Stimulated activated CD4-positive, alpha-beta T cell treated with anti-CD3 and anti-CD28 coated beads, Interleukin-12 subunit alpha, Interleukin-12 subunit beta, amount 100 ng/mL, for 4 hours (primary cell): ENCODE measurements around the gene ELK1.
"Not testable (repeated sequence)": the region's sequence is repeated elsewhere in the genome, so short reads cannot be mapped to it uniquely, and the experiment has no call there.

Experiments used
- DNase-seq: peaks from one replicate; pipeline ENCODE4 v3.0.0-alpha.2; 2020

ELK1 gene, protein sequence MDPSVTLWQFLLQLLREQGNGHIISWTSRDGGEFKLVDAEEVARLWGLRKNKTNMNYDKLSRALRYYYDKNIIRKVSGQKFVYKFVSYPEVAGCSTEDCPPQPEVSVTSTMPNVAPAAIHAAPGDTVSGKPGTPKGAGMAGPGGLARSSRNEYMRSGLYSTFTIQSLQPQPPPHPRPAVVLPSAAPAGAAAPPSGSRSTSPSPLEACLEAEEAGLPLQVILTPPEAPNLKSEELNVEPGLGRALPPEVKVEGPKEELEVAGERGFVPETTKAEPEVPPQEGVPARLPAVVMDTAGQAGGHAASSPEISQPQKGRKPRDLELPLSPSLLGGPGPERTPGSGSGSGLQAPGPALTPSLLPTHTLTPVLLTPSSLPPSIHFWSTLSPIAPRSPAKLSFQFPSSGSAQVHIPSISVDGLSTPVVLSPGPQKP

DNA sequence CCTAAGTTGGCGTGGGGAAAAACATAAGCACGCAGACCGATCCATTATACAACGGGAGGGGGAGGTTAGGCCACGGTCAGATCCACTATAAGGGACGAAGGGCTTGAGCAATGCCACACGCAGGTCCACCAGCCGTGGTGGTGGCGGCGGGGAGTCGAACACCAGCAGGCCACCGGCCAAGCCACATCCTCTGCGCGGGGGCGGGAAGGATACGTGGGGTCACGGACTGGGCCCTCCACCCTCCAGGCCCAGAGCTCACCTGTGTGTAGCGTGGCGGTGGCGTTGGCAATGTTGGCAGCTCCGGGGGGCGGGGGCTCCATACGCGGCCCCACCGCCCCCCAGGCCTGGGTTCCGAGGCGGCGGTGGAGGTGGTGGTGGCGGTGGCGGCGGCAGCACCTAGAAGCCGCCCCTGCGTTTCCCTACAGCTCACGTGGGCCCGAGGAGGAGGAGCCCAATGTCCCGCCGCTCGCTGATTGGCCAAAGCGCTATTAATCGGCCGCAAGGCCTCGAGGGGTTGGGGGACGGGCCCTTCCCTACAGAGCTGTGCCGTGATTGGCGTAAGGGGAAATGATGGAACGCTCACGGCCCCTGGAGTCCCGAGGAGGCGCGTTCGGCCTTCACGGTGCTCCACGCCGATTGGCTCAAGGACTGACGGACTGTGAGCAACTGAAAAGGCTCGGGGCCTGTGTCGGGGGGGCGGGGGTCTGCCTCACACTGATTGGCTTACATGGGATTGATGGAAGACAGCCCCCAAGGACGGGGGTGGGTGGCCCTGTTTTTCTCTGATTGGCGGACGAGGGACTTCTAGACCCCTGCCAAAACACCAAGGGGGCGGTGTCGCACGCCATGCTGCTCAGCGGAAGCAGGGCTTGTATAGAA lies at the start of gene ELK1:
ELK1 (minus strand) TSS at position 400 of the 879 bp plus-strand sequence. CDS start 9,122 bp downstream, outside the sequence.
- peak; percentile 77 for DNase-seq

DNA sequence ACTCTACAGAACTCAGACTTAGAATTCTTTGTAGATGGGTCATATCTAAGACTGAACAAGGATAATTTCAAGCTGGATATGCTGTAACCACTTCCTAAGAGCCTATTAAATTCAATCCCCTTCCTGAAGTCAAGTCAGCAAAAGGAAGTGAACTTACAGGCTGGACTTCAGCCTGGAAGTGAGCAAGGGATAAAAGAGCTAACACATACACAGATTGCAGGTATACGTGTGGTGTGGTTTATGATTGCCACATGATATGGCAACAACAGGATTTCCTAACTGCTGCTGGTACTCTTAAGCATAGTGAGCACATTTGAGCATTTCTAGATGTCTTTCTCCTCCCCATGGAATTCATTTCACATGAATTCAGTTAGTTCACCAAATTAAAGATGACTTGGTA lies 46.8 kb upstream of the ELK1 start:
- no peak for DNase-seq

DNA sequence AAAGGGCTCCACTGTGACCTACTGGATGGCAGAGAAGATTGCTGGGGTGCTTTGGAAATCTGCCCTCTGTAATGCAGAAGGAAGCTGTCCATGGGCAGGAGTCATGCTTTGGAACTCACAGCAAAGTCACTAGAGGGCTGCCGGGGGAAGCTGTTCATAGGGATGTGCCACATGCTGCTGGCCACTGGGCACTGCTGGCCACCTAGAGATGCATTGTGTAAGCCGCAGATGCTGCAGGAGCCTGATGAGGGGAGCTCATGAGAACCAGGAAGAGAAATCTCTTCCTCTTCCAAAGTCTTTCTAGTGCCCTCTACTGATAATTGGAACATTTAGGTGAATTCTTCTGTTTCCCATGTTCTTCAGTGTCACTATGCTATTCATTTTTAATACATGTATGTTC lies 39.8 kb upstream of the ELK1 start:
- no peak for DNase-seq

DNA sequence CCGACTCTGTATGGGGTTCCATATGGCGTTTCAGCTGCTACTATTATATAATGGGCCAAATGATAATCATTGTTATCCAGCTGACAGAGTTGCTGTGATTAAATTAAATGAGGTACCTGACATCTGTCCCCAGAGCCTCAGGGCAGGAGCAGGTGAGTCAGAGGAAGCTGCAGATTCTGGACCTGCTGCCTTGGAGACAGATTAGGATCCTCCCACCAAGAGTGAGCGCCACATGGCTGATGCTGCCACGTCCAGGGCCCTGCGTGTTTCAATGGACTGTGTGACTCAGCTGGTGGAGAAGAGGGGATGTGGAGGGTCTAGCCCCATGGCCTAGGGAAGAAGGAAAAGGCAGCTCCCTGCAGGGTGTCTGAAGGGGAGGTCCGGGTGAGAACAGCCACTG lies 36.9 kb upstream of the ELK1 start:
- DNase-seq, result no peak

DNA sequence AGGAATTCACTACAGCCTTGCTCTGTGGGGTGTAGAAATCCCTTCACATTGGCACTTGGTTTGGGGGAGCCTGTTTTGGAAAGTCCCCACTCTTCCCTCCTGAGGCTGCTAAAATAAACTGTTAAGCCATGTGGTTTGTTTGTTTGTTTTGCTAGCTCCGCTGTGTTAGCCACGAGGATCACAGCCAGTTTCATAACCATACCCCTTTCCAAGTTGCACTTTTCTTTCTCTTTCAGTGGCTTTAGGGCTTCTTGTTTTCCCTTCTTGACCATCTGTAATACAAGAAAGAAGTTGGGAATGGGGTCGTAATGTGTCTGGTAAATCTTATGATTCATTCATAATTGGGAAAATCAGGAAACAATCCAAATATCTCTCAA lies 33.5 kb upstream of the ELK1 start:
- DNase-seq, result no peak

DNA sequence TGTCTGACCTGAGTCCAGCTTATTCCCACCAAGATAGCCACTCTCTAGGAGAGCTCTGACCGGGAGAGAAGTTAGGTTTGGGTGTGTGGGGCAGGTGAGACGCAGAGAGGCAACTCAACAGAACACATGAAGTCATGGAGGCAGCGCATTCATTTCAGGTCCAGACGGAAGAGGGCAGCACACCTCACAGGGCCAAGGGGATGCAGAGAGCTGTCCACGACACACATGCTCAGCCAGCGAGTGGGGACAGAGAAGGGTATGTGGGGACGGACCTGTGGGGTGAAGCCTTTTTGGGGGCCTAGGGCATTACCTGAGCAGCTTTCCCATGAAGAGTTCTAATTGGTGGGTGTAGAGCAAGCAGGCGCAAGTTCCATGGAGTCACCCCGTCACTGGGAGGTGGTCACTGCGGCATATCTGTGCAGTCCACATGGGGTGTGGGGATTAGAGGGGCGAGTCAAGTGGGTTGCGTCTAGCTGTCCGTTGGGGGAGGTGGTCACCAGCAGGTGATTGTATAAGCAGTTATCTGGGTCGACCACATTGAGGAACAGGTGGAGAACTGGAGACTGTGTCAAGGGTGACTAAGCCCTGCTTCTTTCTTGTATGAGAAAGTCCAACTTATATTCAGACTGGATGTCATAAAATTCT lies 32.9 kb upstream of the ELK1 start:
- no peak for DNase-seq

DNA sequence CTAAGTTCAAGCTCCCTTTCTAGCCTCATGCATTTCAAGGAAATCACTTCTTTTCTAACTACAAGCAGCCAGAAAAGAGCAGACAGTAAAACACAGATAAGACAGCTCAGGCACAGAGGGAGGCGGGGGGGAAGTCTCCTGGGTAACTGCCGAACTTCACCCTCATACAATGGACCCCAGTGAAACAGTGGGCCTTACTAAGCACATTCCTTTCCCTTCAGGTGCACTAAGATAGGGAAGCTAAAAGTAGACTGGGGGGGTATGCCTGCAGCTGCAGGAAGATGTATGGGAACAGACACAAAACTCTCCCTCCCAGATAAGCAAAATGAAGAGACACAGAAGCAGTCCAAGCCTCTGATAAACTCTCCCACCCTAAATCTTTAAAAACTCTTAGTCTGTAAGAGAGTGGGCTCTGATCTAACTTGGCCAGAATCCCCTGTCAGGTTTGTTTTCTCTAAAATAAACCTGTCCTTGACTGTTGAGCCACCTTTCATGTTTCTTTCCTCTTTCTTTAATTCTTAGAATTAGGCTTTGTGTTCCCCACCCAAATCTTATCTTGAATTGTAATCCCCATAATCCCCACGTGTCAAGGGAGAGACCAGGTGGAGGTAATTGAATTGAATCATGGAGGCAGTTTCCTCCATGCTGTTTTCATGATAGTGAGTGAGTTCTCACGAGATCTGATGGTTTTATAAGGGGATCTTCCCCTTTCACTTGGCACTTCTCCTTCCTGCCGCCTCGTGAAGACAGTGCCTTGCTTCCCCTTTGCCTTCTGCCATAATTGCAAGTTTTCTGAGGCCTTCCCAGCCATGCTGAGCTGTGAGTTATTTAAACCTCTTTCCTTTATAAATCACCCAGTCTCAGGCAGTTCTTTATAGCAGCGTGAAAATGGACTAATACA lies 25.8 kb upstream of the ELK1 start:
- DNase-seq, result not testable (repeated sequence)

DNA sequence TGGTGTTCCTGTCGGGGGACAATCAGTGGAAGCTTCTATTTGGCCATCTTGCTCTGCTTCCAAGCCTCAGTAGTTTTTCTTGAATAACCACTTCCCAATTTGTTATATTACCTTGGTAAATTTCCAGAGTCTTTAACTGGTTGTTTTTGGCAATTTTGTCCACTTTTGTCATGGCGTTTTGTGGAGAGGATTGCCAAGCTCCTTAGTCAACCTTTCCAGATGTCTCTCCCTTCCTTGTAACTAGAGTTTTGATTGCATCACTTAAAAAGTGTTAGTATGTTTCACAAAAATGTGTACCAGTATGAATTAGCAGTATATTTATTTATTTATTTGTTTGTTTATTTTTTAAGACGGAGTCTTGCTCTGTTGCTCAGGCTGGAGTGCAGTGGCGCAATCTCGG lies 24.4 kb upstream of the ELK1 start:
- DNase-seq, result no peak

DNA sequence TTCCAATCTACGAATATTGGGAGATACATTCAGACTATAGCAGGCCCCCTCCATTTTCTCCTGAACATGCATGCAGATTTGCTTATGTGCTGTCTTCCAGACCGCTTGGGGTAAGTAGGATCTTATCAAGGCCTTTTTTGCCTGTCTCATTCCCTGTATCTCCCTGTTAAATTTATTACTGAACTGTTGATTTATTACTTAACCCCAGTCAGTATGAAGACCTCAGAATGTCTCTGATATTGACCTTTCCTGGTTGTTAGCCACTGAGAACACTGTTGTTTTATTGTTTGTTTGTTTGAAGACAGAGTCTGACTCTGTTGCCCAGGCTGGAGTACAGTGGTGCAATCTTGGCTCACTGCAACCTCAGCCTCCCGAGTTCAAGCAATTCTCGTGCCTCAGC lies 15.4 kb upstream of the ELK1 start:
- not testable (repeated sequence) for DNase-seq

DNA sequence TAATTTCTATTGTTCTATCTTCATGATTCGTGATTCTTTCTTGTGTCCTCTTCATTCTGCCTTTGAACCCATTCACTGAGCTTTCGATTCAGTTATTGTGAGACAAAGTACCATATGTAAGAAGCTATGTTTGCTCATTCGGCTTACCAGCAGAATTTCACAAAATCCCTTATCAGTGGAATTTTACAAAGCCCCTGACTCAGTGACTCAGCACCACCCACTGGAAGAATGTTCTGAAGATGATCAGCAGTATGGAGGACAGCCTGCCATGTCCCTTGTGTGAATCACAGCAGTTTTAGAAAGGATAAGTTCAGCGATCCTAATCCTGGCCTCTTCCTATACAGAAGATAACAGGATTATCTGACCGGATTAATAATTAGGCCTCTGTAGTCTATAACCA lies 14.4 kb upstream of the ELK1 start:
- no peak for DNase-seq

DNA sequence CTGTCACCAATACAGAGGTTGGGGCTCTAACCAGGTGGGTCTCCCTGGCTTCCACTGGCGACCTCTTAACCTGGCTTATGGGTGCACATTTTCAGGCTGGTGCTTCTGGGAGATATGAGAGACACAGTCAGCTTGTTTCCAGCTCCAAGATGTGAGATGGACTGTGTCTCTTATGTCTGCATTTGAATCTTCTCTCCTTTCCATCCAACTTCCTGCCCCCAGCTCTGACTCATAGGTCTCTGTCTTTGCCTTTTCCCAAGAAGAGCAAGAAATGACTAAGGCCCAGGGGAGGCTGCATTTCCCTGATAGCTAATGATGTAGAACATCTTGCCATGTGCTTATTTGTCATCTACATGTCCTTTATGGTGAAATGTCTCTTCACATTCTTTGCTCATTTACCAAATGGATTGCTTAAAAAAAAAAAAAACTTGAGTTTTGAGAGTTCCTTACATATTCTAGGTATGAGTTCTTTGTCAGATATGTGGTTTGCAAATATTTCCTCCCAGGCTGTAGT lies 11.8 kb upstream of the ELK1 start:
- peak; percentile 29 for DNase-seq

DNA sequence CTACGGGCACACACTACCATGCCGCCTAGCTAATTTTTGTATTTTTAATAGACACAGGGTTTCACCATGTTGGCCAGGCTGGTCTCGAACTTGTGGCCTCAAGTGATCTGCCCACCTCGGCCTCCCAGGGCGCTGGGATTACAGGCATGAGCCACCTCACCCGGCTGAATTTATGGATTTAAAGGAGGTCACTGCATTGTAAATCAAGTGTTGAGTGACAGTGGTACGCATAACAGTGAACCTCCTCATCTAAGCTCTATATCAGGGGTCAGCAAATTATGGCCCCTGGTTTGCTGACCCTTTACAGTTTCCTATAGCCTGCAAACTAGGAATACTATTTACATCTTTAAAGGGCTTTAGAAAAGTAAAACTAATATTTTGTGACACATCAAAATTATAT lies 11.2 kb upstream of the ELK1 start:
- no peak for DNase-seq

DNA sequence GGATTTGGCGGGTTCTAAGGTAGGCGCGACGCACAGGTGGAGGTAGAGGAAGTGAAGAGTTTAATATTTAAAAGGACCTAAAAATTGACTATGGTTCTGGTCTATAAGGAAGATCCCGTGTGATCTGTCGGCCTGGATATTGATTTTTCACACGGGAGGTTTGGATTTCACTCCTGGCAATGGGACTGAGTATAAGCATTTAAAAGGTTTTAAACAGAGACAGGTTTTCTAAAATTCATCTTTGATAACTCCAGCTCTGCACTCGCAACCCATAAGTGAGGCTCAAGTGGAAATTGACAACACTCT lies 9.0 kb upstream of the ELK1 start:
- DNase-seq, result no peak

DNA sequence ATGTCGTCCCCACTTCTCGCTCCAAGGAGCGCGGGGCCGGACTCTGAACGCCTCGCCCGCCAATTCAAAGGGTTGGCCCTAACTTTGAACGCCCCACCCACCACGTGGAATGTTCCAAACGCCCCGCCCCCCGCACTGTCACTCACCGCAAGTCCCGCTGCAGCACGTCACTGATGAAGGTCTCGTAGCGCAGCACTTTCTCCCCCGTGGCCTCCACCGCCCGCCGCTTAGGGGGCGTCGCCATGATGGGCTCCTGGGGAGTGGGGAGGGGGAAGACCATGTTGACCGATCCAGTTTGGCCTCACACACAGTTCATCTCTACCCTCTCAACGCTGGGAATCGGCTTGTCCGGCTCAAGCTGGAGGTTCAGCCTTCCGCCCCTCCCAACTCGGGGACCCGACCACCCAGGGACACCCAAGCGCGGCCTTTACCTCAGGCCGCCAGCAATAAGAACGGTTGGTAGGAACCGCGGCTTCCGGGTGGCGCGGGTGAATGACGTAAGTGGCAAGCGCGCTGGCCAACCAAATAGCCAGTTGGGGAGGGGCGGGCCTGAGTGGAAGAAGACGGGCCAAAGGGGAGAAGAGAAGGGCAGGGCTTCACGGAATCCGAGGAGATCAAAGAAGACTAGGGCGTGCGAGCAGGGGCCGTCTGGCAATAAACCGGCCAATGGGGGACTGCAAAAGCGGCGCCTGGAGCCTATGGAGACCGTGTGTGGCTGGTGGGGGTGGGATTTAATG lies 8.5 kb upstream of the ELK1 start, which contains the start of gene UXT:
UXT (minus strand) TSS at position 497 of the 737 bp plus-strand sequence; CDS start at position 244, 253 bp downstream.
- peak; percentile 86 for DNase-seq

DNA sequence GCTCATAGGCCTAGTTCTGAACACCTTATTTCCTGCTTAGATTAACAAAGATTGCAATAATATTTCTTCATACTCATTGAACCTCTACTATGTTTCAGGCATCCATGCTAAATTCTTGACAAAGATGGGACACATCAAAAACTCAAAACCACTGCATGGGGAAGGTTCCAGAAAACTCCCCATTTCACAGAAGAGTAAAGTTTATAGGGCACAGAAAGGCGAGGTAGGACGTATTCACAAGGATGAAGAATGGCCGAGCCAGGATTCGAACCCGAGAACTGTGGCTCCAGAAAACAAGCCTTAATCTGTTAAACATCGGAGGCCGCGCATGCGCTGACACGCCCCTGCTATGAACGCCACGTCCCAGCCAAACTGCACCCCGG lies 7.9 kb upstream of the ELK1 start:
- no peak for DNase-seq

DNA sequence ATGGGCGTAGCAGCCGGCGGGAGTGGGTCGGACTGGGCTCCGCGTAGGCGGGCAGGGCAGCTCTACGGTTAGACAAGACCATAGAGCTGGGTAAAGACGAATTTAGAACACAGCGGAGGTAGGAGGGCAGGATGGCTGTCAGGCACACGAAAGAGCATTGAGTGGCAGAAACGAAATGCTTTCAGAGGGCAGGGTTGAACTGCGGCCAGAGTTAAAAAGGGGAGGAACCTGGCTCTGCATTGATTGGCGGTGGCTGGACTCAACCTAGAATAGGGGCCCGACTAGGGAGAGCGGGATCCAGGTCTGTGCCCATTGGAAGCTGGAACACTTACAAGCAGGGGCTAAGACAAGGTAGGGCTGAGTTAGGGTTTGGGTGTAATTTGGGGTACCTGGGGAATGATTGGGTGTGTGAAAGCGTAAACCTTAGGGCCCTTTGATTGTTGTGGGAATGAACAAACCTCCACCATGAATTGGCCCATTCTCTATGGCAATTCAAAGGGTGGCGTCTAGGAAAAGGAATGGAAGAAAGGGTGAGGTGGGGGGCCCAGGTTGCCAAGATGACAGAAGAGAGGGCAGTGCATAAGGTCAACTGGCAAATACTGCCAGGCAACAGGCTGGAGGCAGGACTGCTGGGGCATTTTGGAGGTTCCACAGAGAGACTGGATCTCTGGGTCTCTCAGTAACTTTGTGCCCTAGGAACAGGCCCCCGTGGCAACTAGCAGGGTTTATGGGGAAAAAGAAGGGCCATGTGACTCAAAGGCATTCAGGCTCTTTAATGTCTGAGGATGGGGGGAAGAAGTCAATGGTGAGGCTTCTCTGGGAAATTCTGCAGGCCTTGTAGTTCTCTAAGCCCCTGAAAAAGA lies 911 bp upstream of the ELK1 start:
- no peak for DNase-seq

DNA sequence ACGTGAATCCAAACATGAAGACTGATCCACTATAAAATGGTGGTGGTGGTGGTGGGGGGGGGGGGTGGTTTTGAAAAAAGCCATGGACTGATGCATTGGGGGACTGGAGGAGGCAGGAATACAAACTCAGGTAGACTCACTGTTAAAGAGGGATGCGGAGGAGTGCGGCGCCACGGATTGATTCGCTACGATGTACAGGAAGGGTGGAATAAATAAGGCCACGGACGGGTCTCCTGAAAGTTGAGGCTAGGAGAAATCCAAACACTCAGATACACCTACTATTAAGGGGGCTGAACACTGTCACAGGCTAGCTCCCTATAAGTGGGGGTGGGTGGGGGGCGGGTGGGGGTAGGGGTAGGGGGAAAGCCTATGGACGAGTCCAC lies 591 bp downstream of the ELK1 start:
- DNase-seq, result no peak

DNA sequence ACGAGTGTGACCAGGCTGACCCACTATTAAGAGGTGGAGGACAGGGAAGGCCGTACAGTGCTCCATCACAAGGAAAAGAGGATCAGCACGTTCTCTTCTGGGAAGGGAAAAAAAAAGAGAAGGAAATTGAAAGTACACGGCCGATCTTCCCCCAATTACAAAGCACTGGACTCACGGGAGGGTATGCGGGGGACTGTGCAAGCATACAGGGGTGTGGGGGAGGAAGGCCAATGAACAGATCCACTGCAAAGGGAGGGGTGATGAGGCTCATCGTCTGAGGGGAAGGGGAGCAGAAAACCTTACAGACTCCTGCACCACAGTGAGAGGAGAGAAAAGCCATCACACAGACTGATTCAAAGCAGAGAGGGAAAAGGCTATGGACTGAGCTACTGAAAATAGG lies 1.1 kb downstream of the ELK1 start:
- no peak for DNase-seq

DNA sequence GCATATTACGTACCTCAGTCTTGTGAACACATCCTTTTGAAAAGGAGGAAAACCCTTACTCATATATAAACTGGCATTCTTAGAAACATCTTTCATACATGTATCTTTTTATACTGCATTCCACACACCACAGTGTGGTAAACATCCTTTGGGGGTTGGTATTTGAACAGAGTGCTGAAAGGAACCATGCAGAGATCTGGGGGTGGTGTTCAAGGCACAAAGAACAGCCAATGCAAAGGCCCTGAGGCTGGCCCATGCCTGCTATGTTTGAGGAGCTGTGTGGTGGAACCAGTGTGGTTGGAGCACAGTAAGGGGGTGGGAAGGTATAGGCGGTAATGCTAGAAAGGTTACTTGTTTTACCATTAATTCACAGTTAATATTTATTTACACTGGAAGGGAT lies 2.0 kb downstream of the ELK1 start:
- no peak for DNase-seq

DNA sequence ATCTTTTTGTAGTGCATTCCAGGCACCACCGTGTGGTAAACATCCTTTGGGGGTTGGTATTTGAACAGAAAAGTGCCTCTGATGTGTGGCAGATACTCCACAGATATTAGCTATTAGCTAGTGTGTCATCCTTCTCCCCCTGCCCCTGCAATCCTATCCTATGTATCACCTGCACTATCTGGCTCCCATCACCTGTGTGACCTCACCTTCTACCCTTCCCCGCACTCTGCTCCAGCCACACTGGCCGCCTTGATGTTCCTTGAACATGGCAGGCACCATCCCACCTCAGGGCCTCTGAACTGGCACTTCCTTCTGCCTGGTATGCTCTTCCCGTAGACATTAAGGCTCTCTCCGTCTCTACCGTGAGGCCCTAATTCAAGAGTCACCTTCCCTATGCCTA lies 3.7 kb downstream of the ELK1 start:
- no peak for DNase-seq

DNA sequence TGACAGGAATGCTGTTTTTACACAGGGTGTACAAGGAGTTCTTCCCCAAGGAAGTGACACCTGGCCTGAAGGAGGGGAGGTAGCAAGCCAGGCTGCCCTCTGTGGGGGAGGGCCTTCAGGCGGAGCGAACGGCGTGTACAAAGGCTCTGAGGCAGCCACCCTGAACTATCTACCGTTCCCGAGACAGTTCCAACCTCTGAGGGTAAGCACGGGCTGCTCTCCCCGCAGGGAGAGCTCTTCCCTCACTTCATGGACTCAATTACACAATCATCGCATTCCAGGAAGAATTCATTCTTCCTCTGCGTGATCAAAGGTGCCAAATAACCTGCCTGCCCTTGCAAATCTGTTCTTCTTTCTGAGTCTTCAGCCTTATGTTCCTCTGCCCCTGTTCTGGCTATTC lies 4.8 kb downstream of the ELK1 start:
- no peak for DNase-seq
